GM13977 (cell line): ENCODE results near the gene NATD1.

Experiments
- DNase-seq: peaks from one replicate; pipeline ENCODE4 v3.0.0; 2012; ENCODE audit warnings: low spot score
- in situ Hi-C: fragments of 300-500 bp; cut with MboI; formaldehyde crosslinking; loops from one replicate; pipeline ENCODE4 v1.12.0; 2022; ENCODE audit warnings: low sequenced_read_pairs, low pct_unique_long_range_greater_than_20kb, mixed read lengths, inconsistent platforms; ENCODE audit not compliant: unreplicated experiment
- TF ChIP-seq, protein P1 (sequence below): IDR thresholded peaks from 2 replicates; pipeline ENCODE4 v1.5.1; 2012; ENCODE audit warnings: mild to moderate bottlenecking, control low read depth; ENCODE audit not compliant: insufficient read depth; ENCODE audit errors: extremely low read depth, missing control alignments

Gene NATD1

DNA sequence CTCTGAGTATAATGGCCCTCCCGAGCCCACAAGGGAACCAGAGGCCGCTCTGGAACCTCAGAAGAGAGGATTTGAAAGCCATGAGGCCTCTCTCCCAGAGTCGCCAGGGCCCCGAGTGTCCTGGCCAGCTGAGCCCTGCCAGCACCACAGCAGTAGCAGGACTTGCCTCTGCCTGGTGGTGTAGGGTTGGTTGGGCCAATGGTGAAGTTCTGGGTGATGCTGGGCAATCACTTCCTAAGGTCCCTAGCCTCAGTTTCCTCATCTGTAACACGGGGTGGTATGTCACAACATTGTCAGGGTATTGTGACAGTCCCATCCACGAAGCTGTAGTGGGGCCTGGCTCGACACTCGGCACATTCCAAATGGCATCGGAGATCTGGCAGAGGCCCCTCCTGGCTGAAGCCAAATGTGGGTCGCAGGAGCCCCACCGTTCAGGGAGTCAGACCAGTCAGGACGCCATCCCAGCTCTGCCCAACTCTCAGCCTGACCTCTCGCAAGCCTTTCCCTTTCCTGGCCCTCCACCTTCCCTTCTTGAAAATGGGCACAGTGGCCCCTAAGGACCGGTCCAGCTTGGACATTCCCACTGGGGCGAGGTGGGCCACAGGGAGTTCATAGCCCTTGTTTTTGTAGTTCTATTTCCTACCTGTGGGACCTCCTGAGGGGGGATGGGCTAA is 1.7 kb downstream of the NATD1 start:
- in situ Hi-C loops = no loop called here
- TF ChIP-seq, protein P1, sequence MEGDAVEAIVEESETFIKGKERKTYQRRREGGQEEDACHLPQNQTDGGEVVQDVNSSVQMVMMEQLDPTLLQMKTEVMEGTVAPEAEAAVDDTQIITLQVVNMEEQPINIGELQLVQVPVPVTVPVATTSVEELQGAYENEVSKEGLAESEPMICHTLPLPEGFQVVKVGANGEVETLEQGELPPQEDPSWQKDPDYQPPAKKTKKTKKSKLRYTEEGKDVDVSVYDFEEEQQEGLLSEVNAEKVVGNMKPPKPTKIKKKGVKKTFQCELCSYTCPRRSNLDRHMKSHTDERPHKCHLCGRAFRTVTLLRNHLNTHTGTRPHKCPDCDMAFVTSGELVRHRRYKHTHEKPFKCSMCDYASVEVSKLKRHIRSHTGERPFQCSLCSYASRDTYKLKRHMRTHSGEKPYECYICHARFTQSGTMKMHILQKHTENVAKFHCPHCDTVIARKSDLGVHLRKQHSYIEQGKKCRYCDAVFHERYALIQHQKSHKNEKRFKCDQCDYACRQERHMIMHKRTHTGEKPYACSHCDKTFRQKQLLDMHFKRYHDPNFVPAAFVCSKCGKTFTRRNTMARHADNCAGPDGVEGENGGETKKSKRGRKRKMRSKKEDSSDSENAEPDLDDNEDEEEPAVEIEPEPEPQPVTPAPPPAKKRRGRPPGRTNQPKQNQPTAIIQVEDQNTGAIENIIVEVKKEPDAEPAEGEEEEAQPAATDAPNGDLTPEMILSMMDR = no peak
- no peak for DNase-seq

DNA sequence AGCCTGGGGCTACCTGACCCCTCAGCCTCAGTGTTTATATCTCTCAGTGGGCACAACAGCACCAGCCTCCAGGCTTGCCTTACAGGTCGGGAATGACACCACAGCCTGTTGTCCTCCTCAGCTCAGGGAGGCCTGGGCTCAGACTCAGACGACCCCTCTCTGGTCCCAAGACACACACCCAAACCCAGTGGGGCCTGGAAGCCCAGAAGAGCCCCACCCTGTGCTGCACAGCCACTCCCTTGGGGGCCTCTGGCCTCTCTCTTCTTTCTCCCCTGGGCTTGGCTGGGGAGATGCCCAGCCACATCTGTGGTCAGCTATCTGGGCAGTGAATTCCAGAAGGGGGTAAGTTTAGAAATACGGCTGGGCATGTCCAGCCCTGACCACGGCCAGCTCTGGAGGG is 2.4 kb downstream of the NATD1 start:
- TF ChIP-seq, protein P1 = no peak
- in situ Hi-C loops = no loop called here

DNA sequence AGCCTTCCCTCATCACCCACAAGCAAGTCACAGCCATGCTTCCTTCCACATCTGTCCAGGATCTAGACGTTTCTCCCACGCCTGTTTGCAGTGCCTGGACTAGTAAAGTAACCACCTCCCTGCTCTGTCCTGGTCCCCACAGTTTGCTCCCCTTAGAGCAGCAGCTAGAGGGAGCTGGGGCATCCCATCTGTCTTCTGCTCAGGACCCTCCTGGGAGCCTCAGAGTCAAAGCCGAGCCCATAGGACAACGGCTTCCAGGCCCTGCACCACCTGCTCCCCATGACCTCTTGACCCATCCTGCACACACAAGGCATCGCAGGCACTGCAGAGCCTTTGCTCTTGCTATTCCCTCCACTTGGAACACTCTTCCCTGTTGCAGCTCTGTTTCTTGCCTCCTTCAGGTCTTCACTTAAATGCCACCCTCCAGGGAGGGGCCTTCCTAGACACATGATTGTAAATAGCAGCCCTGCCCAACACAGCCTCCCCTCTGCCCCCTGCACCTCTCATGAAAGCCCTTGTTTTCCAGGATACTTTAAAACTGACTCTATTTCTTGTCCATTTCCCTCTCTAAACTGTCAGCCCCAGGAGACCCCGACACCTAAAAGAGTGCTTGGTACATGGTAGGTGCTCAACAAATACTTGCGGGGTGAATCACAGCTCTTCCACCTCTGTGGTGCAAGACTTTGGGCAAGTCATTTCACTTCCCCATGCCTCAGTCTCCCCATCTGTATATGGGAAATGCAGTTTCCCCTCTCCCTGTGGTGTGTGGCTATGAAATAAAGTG is 3.1 kb downstream of the NATD1 start:
- in situ Hi-C loops = no loop called here
- DNase-seq = no peak
- TF ChIP-seq, protein P1 = no peak

More for the DNA sequence above, 2.4 kb downstream of the NATD1 start:
- DNase-seq = no peak

DNA sequence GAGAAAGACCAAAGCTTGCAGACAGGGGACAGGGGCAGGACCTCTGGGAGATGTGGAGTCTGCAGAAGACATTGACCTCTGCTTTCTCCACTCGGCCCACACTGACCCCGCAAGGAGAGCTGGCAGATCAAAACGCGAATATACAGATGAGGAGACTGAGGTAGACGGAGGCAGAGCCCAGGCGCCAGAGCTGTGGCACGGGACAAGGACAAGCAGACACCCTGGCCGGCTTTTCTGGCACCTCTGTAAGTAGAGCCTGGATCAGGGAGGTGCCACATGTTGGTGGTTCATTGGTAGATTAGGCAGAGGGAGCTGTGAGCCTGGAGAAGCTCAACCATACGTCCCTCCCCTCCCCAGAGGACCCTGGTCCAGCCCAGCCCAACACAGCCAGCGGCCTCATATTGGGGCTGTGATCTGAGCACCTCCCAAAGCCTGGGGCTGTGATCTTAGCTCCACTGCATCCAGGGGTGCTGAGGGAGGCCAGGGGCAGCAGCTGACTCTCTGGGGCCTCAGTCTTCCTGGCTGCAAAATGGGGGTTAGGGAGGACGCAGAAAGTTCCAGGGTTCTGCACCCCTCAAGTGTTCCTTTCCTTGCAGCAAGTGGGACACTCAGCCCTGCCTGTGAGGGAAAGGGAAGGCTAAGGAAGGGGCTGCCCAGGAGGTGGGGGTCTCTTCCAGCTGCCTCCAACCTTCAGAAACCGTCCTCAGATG is 4.0 kb downstream of the NATD1 start:
- TF ChIP-seq, protein P1 = no peak
- in situ Hi-C loops = no loop called here
- no peak for DNase-seq

DNA sequence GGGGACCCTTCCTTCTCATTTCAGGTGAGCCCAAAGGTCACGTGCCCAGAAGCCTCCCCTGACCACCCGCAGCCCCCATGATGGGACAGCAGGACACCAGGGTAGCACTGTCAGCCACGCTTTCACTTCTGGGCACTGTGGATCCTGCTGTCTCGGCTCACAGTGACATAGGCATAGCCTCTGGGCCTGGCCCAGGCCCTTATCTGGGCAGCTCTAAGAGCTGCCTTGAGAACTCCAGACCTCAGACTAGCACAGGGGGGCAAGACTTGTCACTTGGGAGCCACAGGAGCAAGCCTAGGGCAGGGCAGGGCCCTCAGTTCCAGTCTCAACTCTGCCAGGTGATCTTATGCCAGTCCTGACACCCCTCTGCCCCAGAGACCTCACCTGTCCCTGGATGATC is 4.7 kb downstream of the NATD1 start:
- no peak for DNase-seq
- TF ChIP-seq, protein P1 = no peak
- in situ Hi-C loops = no loop called here

DNA sequence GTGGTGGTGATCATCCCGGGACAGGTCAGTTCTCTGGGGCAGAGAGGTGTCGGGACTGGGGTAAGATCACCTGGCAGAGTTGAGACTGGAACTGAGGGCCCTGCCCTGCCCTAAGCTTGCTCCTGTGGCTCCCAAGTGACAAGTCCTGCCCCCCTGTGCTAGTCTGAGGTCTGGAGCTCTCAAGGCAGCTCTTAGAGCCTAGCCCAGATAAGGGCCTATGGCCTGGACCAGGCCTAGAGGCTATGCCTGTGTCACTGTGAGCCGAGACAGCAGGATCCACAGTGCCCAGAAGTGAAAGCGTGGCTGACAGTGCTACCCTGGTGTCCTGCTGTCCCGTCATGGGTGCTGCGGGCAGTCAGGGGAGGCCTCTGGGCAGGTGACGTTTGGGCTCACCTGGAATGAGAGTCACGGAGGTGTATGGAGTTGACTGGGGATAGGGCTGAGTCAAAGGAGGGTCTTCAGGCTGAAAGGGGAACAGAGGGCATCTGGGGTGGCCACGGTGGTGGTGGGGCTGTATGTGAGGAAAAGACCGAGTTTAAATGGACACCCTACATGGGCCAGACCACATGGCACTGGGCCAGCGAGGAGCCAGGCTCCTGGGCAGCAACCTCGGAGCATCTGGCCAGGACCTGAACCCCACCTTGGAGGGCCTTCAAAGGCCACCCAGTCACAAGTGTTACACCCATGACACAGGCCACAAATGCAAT is 5.5 kb downstream of the NATD1 start:
- TF ChIP-seq, protein P1 = no peak
- in situ Hi-C loops = no loop called here
- no peak for DNase-seq
